ENCODE data around the gene ABHD13.

GRCh38 chr13:108276060-108276459 lies 57.9 kb downstream of the ABHD13 start:
- TF ChIP-seq CTCF (IDR thresholded peaks at IDR 0.05) (no peak), POLR2AphosphoS5 (IDR thresholded peaks at IDR 0.05) (peak in 1 of 3 donors; percentile 17), EP300 (IDR thresholded peaks at IDR 0.05) (no peak), POLR2A (IDR thresholded peaks at IDR 0.05) (no peak)
